ENCODE data around the gene LCN2.

The LCN2 gene

GRCh38 chr9:128191406-128192046 lies 42.3 kb downstream of the LCN2 start, which contains the start of gene CIZ1:
Gene CIZ1 (minus strand): TSS chr9:128191572. CDS start chr9:128190857, 715 bp downstream.
- peak in 50 of 58 donors; percentile 25 to 78 (median 58) for DNase-seq

- DNase-seq, result peak in 48 of 58 donors; percentile 23 to 86 (median 59)
Measured at GRCh38 chr9:128192601-128193371, 43.5 kb downstream of the LCN2 start.

GRCh38 chr9:128193469-128194096 lies 44.3 kb downstream of the LCN2 start:
- DNase-seq, result peak in 7 of 58 donors; percentile 15 to 38 (median 23)

DNA sequence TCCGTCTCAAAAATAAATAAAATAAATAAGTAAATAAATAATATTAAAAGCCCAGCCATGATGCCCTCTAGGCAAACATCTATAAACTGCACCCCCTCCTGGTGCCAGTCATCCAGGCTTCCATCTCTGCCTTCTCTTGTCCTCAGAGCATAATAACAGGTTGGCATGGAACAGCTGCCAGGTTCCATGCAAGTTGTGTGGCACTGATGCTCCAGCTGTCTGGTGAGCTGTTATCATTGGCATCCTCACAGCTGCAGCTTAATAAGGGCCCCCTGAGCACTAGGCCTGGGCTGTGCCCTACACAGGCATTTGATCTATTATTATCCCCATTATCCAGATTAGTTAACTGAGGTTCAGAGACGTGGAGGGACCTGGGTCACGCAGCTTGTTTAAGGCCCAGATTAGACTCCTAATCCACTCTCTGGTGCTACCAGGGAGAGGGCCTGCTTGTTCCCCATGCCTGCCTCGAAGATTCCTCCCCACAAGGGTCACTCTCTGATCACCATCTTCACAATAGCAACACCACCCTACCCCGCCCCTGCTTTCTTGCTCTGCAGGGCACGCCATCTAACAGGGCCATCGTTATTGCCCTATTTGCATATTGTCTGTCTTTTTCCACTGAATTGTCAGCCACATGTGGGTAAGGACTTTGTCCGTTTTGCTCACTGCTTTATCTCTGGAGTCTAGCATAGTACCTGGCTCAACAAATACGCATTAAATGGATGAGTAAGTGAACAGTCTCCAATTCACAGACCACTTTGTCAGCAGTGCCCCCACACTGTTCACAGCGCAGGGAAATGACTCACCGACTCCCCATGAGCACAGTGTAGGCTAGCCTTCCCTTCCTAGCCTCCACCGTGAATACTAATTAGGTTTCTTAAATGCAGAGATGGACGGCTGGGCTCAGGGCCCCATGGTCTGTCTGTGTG lies 52.5 kb downstream of the LCN2 start:
- peak in 12 of 58 donors; percentile 11 to 60 (median 26) for DNase-seq

DNA sequence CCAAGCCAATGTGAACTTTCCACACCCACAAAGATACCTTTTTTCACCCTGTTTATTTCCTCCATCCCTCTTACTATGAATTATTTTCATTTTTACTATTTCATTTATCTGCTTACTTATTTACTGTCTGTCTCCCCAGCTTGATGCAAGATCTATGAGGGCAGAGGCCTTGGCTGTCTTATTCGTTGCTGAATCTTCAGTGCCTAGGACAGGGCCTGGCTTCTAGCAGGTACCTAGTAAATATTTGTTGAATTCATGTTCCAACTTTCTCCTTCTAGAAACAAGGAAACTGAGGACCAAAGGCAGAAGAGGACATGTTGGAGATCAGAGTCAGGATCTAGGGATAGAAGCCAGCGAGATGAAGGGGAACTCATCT lies 53.4 kb downstream of the LCN2 start:
- no peak for DNase-seq

Data from anterior cingulate cortex (tissue), 58 donors.